Liver (tissue), 3 donors: ENCODE results near the gene PCDH1.

ENCODE experiments used
- ATF3 ChIP-seq: IDR thresholded peaks from 2 replicates; pipeline ENCODE4 v1.6.1; 2016; ENCODE audit warnings: antibody characterized with exemption
- EGR1 ChIP-seq, 2 donors: IDR thresholded peaks; 2 replicates each; pipeline ENCODE4 v1.6.1; 2016 to 2018; ENCODE audit warnings: antibody characterized with exemption in 2 of 2, low read depth in 2 of 2
- TAF1 ChIP-seq: conservative IDR thresholded peaks from 2 replicates; pipeline ENCODE4 v1.6.1; 2016; ENCODE audit warnings: antibody characterized with exemption, mild to moderate bottlenecking
- TF ChIP-seq, protein P1 (sequence below): fragments of 150-350 bp; IDR thresholded peaks from 2 replicates; pipeline ENCODE4 v1.5.1; 2017; ENCODE audit warnings: improper control_type of control experiment, low read depth, low read length; ENCODE audit not compliant: missing input control
- donor health status: healthy.
- donor health status: healthy.

DNA sequence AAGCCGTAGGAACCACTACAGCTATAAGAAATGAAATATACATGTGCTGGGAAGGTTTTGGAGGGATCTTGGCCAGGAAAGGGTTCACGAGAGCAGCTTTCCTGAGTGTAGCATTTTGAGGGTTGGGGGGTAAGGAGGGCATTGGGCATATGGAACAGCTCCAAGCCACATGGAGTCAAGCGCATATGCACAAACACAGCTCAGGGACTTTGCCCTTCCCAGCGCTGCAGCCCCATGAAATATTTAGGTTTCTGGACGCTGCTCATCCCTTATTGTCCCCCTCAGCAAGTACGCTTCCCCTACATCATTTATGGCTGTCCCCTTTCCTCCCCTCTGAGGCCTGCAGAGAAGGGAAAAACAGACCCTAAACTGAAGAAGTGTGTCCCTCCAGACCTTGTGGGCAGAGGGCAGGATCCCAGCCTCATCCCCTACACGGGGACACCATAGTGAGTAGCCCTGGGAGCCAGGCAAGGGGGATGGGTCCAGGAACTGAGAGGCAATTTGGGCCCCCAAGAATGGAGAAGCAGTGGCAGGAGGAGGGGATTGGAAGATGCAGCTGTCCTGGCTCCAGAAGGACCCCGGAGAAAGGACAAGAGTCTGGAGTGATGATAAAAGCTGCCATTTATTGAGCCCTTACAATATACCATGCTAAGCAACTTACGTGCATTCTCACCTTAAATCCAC is 33.7 kb downstream of the PCDH1 start:
- TF ChIP-seq, protein P1, sequence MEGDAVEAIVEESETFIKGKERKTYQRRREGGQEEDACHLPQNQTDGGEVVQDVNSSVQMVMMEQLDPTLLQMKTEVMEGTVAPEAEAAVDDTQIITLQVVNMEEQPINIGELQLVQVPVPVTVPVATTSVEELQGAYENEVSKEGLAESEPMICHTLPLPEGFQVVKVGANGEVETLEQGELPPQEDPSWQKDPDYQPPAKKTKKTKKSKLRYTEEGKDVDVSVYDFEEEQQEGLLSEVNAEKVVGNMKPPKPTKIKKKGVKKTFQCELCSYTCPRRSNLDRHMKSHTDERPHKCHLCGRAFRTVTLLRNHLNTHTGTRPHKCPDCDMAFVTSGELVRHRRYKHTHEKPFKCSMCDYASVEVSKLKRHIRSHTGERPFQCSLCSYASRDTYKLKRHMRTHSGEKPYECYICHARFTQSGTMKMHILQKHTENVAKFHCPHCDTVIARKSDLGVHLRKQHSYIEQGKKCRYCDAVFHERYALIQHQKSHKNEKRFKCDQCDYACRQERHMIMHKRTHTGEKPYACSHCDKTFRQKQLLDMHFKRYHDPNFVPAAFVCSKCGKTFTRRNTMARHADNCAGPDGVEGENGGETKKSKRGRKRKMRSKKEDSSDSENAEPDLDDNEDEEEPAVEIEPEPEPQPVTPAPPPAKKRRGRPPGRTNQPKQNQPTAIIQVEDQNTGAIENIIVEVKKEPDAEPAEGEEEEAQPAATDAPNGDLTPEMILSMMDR: no peak
- no peak for TF ChIP-seq EGR1 (IDR thresholded peaks at IDR 0.05; ENCODE audit: low read depth in 2 of 2)
- TF ChIP-seq TAF1: no peak
- TF ChIP-seq ATF3: no peak
